RPMI8226 (cell line): Measurements from ENCODE around the gene KLHL17.
"Not testable (repeated sequence)": the region's sequence is repeated elsewhere in the genome, so short reads cannot be mapped to it uniquely, and the experiment has no call there.

Experiments
- DNase-seq: peaks from one replicate; pipeline ENCODE4 v3.0.0-alpha.2; 2015

KLHL17 gene

GRCh38 chr1:937521-937920 is 22.9 kb upstream of the KLHL17 start:
- DNase-seq, result no peak

GRCh38 chr1:938088-938683 is 22.2 kb upstream of the KLHL17 start:
- DNase-seq, result peak; percentile 80

- no peak for DNase-seq
Measured at GRCh38 chr1:938711-939489, 21.5 kb upstream of the KLHL17 start.

- DNase-seq, result no peak
Measured at GRCh38 chr1:939511-940106, 20.8 kb upstream of the KLHL17 start.

- DNase-seq, result peak; percentile 91
Measured at GRCh38 chr1:940107-941014, 20.0 kb upstream of the KLHL17 start.

- DNase-seq, result no peak
Measured at GRCh38 chr1:941015-941587, 19.3 kb upstream of the KLHL17 start.

GRCh38 chr1:941588-942383 is 18.6 kb upstream of the KLHL17 start:
- DNase-seq, result peak; percentile 87

- peak; percentile 68 for DNase-seq
Measured at GRCh38 chr1:942411-942821, 18.0 kb upstream of the KLHL17 start.

GRCh38 chr1:942864-943533 is 17.4 kb upstream of the KLHL17 start:
- DNase-seq, result no peak

GRCh38 chr1:943545-944340 is 16.6 kb upstream of the KLHL17 start:
- no peak for DNase-seq

- peak; percentile 56 for DNase-seq
Measured at GRCh38 chr1:944341-945325, 15.8 kb upstream of the KLHL17 start.

GRCh38 chr1:945688-946556 is 14.5 kb upstream of the KLHL17 start:
- DNase-seq, result no peak

- DNase-seq, result not testable (repeated sequence)
Measured at GRCh38 chr1:946811-947210, 13.6 kb upstream of the KLHL17 start.

- DNase-seq, result no peak
Measured at GRCh38 chr1:947958-948357, 12.4 kb upstream of the KLHL17 start.

GRCh38 chr1:950268-950667 is 10.1 kb upstream of the KLHL17 start:
- DNase-seq, result no peak

GRCh38 chr1:950881-951280 is 9.5 kb upstream of the KLHL17 start:
- DNase-seq, result no peak

- no peak for DNase-seq
Measured at GRCh38 chr1:951364-951763, 9.0 kb upstream of the KLHL17 start.

GRCh38 chr1:952201-952600 is 8.2 kb upstream of the KLHL17 start:
- no peak for DNase-seq
